HG02885 (cell line): ENCODE measurements around the gene ZNF280D.
A peak's percentile ranks its signal among the peaks of the same experiment; 100 is the strongest.
"Not testable (repeated sequence)": the region's sequence is repeated elsewhere in the genome, so short reads cannot be mapped to it uniquely, and the experiment has no call there.

ENCODE experiments used
- ATAC-seq: cut with Tn5 transposase; IDR thresholded peaks from one replicate; pipeline ENCODE4 v1.9.1; 2021; ENCODE audit warnings: mild to moderate bottlenecking; ENCODE audit not compliant: unreplicated experiment, poor library complexity

ZNF280D gene, protein sequence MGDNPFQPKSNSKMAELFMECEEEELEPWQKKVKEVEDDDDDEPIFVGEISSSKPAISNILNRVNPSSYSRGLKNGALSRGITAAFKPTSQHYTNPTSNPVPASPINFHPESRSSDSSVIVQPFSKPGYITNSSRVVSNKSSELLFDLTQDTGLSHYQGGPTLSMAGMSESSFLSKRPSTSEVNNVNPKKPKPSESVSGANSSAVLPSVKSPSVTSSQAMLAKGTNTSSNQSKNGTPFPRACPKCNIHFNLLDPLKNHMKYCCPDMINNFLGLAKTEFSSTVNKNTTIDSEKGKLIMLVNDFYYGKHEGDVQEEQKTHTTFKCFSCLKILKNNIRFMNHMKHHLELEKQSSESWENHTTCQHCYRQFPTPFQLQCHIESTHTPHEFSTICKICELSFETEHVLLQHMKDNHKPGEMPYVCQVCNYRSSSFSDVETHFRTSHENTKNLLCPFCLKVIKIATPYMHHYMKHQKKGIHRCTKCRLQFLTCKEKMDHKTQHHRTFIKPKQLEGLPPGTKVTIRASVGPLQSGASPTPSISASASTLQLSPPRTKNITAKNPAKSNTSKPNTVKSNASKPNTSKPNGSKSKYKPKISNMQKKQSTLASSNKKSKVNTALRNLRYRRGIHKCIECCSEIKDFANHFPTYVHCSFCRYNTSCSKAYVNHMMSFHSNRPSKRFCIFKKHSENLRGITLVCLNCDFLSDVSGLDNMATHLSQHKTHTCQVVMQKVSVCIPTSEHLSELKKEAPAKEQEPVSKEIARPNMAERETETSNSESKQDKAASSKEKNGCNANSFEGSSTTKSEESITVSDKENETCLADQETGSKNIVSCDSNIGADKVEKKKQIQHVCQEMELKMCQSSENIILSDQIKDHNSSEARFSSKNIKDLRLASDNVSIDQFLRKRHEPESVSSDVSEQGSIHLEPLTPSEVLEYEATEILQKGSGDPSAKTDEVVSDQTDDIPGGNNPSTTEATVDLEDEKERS

DNA sequence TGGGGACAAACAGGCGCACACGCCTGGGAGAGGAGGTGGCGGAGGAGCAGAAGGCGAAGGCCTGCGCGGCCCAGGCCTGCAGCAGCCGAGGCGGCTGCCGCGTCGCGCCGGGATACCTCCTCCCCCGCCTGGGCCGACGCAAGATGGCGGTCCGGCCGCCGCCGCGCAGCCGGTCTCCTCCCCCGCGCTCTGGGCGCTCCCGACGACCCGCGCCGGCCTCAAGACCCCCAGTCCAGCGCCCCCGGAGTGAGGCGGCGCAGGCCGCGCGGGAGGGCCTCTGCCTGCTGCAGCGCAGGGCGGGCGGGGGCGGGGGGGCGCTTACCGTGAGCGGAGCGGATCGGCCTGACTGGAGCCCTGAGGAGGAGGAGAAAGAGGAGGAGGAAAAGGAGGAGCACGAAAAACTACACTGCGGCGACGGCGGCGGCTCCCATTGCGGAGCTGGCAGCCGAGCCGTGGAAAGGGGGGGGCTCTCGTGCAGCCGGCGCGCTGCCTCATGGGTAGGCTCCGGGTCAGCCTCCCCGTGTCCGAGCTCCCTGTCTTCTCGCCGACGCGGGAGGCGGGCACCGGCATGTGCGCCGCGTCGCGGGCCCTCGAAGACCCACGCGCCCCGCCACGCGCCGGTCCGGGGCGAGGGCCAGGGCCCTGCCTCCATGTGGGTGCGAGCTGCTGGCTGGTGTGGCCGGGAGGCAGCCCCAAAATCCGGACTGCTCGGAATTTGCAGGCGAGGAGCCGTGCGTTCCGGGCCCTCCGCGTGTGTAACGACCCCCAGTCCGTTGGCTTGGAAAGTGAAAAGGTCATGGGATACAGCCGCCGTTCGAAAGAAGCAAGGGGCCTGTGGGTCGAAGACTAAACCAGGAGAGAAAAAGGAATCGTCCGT, at the start of gene ZNF280D:
Gene ZNF280D (minus strand): TSS at position 374 of the 877 bp plus-strand sequence. CDS start 26,400 bp downstream, outside the sequence.
- ATAC-seq = peak; percentile 78

DNA sequence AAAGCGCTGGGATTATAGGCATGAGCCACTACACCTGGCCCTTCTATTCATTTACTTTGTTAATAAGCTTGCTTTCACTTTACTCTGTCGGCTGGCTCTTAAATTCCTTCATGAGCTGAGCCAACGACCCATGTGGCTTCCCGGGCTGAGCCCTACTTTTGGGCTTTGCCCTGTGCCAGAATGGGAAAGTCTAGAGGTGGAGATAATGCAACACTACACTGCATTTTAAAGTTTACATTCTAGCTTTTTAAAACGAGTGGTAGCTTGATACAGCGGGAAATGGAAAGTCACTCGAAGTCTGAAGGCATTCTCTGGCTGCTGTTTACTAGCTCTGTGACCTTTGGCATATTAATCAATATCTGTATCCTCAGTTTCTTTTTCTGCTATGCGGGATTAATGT, 49.0 kb upstream of the ZNF280D start:
- no peak for ATAC-seq

DNA sequence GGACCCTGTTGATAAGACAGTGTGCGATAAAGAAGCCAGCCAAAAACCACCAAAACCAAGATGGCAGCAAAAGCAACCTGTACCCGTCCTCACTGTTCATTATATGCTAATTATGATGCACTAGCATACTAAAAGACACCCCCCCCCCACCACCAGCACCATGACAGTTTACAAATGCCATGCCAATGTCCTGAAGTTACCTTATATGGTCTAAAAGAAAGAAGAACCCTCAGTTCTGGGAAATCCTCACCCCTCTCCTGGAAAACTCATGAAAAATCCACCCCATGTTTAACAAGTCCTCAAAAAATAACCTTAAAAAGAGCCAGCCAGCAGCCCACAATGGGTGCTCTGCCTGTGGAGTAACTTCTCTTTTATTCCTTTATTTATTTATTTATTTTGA, 48.4 kb upstream of the ZNF280D start:
- ATAC-seq = no peak

DNA sequence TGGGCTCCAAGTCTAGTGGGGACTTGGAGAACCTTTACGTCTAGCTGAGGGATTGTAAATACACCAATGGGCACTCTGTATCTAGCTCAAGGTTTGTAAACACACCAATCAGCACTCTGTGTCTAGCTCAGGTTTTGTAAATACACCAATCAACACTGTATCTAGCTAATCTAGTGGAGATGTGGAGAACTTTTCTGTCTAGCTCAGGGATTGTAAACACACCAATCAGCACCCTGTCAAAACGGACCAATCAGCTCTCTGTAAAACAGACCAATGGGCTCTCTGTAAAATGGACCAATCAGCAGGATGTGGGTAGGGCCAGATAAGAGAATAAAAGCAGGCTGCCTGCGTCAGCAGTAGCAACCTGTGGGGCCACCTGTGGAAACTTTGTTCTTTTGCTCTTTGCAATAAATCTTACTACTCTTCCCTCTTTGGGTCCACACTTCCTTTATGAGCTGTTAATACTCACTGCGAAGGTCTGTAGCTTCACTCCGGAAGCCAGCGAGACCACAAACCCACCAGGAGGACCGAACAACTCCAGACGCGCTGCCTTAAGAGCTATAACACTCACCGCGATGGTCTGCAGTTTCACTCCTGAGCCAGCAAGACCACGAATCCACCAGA, 46.9 kb upstream of the ZNF280D start:
- not testable (repeated sequence) for ATAC-seq

DNA sequence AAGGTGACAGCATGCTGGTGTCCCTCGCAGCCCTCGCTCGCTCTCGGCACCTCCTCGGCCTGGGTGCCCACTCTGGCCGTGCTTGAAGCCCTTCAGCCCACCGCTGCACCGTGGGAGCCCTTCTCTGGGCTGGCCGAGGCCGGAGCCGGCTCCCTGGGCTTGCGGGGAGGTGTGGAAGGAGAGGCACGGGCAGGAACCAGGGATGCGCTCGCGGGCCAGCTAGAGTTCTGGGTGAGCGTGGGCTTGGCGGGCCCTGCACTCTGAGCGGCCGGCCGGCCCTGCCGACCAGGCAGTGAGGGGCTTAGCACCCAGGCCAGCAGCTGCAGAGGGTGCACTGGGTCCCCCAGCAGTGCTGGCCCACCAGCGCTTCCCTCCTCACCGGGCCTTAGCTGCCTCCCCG, 46.1 kb upstream of the ZNF280D start:
- not testable (repeated sequence) for ATAC-seq

DNA sequence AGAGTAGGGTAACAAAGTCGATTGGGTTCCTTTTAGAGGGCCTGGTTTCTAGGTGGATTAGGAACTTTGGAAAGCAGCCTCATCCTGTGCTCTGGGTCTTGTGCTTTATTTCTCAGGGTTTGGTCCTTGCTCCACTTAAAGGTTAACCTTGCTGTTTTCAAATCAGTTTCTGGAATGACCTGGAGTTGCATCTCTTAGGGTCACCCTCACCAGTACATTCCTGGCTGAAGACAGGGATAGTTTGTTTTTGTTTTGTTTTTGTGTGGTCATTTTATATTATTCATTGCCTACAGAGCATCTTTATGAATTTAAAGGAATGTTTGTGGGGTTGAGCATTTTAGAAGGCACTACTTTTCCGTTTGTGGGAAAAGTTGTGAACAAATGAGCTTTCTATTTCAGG, 45.5 kb upstream of the ZNF280D start:
- ATAC-seq = no peak

DNA sequence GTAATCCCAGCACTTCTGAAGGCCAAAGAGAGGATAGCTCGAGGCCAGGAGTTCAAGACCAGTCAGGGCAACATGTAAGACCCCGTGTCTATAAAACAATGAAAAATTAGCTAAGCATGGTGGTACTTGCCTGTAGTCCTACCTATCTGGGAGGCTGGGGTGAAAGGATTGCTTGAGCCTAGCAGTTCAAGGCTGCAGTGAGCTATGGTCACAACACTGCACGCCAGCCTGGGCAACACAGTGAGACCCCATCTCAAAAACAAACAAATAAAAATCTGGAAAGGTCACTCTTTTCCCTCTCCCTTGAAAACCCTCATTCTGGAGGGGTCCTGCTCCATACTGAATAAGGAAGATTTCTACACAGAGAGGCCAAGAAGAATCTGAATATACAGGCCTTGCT, 43.5 kb upstream of the ZNF280D start:
- no peak for ATAC-seq

DNA sequence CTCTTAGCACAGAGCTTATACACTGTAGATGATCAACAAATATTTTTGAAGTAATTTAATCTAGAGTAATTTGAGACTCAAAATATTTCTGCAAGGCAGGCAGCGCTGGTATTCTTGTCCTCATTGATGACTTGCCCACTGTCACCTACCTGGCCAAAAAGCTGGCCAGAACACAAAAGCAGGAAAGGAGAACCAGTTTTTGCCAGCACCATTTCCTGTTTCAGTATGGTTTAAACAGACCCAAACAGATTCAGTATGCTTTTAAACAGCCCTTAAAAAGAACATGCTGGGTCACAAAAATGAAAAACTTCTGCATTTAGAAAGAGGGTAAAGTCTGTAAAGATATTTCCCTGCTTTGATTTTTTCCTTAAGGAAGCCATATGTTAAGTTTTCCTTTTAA, 42.3 kb upstream of the ZNF280D start:
- no peak for ATAC-seq

DNA sequence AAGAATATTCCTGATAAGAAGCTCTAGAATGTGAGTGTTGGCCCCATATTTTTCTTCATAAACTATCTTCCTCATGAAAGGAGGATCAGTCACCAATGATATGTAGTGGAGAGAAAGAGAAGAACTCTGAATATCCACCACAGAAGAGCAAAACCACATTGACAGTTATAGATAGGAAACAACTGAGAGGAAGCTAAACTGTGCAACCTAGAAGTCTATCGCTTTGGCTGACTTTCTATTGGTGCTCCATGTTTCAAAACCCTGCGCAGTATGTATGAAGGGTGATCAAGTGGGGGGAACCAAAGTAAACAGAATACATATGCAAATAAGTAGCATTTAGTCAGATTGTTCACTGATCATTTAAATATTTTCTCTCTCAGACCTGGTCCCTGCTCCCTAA, 41.0 kb upstream of the ZNF280D start:
- ATAC-seq = no peak

DNA sequence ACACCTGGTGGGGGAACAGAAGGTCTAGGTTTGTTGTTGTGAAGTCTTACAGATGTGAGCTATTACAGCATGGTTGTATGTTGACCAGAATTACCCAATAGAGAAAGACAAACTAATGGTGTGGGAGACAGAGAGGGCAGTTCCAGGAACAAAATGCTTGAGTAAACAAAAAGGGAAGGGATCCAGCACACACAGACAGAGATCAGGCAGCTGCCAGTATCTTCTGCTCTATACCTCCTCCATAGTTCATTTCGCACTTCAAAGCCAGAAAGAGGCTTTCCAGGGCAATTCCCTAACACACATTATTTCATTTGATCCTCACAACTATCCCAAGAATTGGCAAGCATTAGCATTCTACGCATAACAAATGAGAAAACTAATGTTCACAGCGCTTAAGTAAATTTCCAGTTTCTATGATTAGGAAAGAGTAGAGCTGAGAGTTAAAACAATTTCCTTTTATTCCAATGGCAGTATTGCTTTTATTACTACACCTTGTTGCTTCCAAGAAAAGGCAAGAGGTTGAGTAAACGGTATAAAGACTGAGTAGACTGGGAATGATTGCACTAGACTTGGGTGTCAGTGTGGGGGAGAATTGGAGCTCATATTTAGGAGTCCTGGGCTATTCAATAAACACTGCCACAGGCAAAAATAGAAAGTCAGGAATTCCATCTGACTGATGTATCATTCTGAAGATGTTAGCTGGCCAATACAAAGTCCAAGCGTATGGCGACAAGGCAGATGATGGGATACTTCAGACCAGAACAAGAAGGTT, 39.7 kb upstream of the ZNF280D start:
- ATAC-seq = no peak

DNA sequence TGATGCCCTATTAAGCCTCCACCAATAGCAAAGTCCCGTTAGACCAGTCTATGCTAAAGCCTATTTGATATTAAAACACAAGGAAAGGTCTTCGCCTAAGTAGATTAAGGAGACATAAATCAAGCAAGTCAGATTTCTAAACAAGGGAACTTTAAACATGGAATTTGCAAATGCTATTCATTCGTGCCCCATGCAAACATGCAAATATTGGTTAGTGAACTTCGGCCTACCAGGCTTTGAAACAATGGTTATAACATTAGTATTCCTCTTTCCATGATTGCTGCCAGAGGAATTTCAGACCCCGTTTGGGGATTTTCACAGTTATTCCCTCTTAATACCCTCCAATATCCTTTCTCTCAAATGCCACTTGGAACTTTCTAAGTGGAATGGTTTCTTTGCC, 36.9 kb upstream of the ZNF280D start:
- ATAC-seq = no peak

DNA sequence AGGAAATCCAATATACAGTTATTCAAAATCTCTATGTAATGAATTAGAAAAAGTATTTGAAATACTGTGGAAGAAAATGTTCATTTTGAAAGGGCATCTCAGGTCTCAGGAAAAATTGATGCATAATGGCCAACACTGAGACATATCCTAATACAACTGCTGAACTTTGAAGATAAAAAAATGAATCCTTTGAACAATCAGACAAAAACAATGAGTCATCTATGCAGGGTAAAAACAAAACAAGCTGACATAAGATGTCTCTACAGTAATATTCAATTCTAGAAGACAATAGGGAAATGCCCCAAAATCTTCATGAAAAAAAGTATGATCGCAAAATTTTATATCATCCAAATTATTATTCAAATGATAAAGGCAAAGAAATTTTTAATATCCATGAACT, 34.0 kb upstream of the ZNF280D start:
- ATAC-seq = no peak

DNA sequence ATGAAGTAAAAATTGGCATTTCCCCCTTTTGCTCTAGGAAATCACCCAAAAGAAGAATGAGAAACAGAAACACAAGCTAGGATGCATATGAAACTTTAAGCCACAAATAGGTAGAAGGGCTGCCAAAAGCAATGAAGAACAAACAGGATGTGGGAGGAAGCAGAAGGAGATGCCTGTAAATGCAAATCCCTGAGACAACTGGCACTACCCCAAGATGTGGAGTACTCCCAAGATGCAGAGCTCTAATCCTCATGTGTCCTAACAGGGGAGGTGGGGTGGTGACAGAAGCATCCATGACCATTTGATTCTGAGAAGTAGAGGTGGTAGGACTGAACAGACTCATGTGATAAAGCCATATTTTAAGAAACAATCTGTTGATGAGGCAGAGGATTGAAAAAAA, 31.9 kb upstream of the ZNF280D start:
- ATAC-seq = no peak

DNA sequence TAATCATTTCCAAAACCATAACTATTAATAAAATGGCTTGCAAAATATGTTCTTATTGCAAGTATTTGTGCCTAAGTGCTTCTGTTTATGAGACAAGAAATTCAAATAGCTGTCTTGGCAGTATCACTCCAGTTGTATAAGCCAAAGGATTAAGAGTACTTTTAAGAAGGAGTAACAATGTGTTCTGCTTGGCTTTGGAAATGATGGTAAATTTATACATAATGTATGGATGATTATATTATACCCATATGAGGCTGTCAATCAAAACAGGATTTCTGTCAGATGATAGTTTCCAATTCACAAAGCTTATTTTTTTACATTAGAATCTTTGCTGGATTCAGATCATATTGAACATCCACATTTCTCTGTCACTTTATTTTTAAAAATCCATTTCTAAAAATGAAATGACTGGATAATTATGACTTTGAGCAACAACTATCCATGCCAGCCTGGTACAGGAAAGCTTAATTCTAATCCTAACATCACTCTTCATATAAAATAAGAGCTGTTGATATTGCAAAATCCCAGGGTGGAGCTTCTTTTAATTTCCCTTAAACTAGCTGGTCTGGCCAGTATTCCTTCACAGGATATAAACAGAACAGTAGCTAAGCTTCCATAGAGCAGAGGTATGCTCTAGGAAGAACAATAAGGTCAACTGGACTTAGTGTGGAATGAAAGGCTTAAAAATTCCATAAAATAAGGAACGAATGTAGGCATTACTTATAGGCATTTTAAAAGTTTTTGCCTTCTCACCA, 30.0 kb upstream of the ZNF280D start:
- no peak for ATAC-seq

DNA sequence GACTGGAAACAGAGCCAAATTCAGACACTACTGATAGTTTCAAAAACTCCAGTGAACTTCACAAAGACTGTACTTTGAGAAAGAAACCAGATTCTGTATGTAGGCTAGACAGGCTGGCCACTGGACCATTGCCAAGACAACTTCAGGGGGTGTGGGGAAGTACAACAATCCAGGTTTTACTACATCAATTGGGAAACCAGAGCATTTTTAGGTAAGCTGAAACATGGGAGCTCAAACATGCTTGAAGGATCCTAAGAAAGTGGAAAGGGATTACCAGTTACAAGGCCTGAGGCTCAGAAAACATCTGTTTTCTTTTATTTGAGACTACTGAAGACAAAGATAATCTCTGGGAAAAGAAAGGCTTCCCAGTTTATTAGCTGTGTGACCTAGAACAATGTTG, 26.9 kb upstream of the ZNF280D start:
- no peak for ATAC-seq

DNA sequence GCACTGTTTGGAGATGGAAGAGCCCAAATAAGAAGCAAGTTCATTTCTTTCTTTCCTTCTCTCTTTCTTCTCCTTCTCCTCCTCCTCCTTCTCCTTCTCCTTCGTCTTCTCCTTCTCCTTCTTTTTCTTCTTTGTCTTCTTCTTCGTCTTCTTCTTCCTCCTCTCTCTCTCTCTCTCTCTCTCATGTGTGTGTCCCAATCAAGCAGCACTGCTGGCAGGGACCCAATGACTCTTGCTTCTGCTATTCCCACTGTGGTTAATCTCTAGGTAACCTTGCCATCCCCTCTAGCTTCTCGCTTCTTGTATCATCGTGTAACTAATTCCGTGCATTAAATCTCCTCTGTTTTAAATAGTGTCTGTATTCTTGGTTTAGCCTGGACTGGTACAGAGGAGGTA, 26.1 kb upstream of the ZNF280D start:
- ATAC-seq = no peak

DNA sequence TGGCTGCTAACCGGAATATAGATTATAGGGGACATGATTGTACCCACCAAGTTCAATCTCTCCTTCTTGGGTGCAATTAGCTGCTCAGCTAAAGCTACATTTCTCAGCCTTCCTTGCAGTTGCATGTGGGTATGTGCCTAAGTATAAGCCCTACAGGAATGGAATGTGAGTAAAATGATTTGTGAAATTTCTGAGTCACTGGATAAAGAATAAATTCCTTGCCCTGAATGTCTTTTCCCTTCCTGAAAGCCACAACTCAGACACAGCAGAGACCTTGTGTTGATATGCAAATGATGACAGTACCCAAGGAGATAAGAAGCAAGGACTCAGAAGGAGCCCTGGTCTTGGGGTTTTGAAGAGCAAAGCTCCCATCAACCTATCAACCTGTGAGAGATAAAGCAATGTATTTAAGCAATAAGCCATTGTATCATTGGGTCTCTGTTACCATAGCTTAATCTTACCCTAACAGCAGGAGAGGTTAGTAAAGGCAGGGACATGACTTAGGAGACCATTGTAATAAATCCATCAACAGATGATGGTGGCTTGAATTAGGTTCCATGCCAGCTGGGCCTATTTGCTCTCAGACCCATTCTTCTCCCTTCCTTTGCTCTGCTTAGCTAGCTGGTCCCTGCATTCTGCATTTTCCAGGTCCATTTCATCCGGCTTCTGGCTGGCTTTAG, 25.6 kb upstream of the ZNF280D start:
- ATAC-seq = no peak

DNA sequence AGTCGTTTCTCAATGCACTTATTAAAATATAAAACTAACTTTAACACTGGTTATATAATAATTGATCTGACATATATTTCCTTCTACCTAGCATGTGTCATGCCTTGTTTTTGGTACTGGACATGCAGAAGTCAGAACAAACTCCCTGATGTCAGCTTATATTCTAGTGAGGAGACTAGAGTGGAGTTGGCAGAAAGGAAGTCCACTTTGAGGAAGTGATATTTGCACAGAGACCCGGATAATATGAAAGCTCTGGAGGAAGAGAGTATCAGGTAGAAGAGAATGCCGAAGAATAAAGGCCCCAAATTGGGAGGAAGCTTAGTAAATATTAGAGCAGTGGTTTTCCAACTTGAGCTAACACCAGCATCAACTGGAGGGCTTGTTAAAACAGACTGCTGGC, 24.6 kb upstream of the ZNF280D start:
- ATAC-seq = no peak
